GM21825 (cell line): ENCODE measurements around the gene SCIN.
"Not testable (repeated sequence)": the region's sequence is repeated elsewhere in the genome, so short reads cannot be mapped to it uniquely, and the experiment has no call there.

Experiments used
- ATAC-seq: cut with Tn5 transposase; IDR thresholded peaks from one replicate; pipeline ENCODE4 v1.9.1; 2021; ENCODE audit warnings: mild to moderate bottlenecking, moderate library complexity; ENCODE audit not compliant: unreplicated experiment

Gene SCIN

DNA sequence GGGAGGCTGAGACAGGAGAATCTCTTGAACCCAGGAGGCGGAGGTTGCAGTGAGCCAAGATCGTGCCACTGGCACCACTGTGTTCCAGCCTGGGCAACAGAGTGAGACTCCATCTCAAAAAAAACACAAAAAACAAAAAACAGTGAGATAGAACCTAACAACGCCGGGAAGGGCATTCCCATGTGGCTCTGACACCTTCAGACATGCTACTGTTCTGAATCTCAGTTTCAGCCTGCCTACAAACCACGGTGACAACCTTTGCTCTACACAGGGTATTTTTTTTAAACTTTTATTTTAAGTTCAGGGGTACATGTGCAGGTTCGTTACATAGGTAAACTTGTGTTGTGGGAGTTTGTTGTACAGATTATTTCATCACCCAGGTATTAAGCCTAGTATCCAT is 74.7 kb downstream of the SCIN start:
- ATAC-seq: not testable (repeated sequence)

DNA sequence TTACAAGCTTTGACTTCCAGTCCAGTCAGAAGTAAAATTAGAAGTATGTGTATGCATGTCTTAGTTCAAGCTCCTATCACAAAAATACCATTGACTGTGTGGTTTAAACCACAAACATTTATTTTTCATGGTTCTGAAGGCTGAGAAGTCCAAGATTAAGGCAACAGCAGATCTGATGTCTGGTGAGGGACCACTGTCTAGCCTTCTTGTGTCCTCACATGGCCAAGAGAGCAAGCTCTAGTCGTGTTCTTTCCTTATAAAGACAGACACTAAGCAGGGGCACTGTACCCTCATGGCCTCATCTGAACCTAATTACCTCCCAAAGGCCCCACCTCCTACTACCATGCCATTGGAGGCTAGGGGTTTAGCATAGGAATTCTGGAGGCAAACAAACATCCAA is 75.6 kb downstream of the SCIN start:
- ATAC-seq: no peak

DNA sequence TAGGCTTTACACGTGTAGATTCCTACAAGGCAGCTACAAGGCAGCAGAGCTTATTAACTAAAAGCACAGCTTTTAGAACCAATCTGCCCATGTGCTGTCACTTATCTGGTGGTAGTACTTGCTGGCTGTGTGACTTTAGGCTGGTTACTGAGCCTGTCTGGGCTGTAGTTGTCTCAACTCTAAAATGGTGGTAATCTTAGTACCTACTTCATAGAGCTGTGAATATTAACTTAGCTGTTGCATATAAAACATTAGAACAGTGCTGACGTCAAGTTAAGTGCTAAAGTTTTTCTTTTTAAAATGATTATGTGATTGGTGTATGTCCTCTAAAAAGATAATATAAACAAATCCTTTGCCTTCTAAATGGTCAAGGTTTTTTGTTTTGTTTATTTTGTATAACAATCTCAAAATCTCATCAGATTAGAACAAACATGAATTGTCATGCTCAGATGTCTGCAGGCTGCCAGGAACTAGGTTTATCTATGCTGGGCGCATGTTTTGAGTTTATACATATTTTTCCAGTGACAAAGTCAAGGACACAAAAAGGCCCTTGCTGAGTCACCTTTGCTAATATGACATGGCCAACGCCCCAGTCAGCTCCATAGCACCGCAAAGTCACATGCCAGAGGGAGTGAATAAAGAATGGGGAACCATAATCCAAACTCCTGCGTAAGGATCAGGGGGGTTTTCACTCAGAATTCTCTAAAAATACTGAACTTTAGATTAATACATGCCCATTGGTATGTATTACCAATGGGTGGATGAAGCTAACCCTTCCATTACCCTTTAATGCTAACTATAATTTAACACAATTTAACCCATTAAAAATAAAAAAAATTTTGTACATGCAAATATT is 77.1 kb downstream of the SCIN start:
- ATAC-seq: no peak

DNA sequence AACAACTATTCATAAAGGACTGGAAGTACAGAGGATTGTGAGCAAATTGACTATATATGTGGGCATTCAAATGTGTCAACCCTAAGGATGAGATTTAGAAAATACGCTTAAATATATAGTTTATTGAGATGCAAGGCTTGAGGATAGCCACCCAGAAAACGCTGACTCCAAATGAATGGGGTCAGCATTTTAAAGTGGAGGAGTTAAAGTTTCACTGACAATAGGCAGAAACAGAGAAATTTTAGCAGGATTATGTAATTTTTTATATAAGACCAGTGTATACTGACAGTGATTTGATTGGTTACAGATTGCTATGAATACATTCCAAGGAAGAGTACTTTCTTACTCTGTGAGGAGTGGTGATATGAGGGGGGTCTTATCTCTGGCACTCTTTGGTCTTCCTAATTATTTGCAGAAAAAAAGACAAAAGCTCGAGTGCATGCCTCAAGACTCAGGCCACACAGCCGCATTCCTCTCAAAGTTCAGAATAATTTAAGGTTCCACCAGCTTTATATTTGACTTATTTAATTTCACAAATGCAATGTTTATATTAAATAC is 78.3 kb downstream of the SCIN start:
- ATAC-seq: no peak

DNA sequence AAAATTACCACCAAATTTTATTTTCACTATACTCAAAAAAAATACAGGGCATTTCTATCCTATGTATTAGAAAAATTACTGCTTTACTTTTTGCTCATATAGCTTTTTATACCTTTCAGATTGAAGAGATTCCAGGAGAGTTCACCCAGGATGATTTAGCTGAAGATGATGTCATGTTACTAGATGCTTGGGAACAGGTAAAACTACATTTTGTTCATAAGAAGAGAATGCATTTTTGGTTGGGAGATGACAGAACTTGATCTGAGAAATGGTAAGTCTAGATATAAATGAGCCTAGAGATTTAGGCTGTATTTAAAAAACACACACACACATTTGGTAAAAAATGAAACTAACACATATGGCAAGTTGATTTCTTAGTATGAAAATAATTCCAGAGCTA is 78.8 kb downstream of the SCIN start:
- no peak for ATAC-seq

DNA sequence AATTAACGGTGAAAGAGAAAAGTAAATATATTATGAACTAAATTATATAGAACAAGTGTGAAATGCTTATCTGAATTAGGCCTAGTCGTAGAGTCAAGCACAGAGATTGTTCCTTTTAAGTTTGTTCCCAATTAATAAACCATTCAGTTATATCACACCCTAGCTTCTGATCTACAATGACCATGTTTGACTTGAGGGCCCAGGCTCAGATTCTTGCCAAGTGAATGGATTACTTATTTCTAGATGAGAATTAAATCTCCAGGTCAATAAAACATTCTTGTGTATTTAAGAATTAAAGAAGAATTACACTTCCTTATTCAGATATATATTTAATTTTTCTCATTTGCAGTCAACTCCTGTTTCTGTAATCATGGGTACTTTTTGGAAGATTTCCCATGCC is 79.6 kb downstream of the SCIN start:
- ATAC-seq: no peak

DNA sequence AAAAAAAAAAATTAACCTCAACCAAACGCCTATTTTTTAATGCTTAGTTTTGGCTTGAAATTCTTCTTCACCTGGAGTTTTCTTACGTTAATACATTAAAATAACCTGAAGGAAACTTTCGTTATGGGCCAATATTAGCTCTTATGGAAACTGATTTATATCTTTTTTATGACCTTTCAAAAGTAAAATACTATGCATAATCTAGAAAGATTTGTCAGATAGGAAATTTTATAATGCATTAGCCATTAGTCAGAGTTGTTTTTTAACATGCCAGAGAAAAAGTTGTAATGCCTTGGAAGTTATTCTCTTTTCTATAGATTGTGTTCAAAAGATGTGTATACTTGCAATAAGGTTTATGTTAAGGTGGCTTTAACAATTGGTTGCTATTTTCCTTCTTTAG is 82.6 kb downstream of the SCIN start:
- no peak for ATAC-seq

DNA sequence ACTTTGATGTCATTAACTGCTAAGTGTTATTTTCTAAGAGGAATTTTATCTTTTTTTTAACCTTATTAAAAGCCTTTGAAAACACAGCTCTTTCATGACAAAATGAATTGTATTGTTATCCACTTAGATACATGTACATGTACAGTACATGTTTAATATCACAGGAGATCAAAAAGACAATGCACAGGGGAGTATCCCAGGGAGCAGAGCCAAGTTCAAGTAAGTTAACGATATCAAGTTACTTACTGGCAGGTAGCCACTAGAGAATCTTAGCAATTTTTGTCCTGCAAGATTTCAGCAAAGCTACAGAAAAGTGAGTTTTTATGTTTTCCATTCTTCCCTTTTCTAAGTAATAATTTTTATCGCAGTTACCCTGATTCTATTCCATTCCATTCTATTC is 83.0 kb downstream of the SCIN start:
- no peak for ATAC-seq

DNA sequence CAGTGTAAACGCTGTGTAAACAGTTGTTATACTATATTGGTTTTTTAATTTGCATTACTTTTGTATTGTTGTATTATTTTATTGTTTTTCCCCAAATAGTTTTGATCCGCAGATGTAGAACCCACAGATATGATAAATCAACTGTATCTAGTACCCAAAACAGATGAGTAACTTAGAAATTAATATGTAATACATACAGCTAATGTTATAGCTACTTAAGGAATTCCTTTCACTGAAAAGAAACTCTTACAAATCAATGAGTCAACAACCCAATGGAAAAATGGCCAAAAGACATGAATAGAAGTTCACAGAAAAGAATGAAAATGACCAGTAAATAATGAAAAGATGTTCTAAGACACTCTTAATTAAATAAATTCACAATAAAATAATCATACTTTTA is 84.6 kb downstream of the SCIN start:
- no peak for ATAC-seq

DNA sequence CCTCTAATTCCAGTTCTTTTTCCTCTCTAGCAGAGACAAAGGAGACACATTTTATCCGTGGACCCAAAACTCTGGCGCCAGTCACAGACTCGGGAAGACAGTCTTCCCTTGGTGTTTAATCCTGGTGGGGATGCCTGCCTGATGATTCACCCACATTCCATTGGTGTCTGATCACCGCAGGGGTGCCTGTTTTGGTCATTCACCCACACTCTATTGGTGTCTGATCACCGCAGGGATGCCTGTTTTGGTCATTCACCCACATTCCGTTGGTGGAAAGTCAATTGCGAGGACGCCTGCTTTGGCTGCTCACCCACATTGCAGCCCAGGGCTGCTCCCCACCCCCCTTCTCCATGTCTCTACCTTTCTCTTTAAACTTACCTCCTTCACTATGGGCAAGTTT is 89.9 kb downstream of the SCIN start:
- ATAC-seq: not testable (repeated sequence)

DNA sequence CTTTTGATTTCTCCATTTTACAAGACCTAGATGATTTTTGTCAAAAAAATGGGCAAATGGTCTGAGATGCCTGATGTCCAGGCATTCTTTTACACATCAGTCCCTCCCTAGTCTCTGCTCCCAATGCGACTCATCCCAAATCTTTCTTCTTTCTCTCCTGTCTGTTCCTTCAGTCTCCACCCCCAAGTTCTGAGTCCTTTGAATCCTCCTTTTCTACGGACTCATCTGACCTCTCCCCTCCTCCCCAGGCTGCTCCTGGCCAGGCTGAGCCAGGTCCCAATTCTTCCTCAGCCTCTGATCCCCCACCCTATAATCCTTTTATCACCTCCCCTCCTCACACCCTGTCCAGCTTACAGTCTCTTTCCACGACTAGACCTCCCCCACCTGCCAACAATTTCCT is 90.5 kb downstream of the SCIN start:
- not testable (repeated sequence) for ATAC-seq

DNA sequence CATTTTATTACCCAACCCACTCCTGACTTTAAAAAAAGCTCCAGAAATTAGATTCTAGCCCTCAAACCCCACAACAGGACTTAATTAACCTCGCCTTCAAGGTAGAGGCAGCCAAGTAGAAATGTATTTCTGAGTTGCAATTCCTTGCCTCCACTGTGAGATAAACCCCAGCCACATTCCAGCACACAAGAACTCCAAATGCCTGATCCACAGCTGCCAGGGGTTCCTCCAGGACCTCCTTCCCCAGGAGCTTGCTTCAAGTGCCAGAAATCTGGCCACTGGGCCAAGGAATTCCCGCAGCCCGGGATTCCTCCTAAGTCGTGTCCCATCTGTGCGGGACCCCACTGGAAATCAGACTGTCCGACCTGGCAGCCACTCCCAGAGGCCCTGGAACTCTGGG is 91.1 kb downstream of the SCIN start:
- ATAC-seq: no peak

DNA sequence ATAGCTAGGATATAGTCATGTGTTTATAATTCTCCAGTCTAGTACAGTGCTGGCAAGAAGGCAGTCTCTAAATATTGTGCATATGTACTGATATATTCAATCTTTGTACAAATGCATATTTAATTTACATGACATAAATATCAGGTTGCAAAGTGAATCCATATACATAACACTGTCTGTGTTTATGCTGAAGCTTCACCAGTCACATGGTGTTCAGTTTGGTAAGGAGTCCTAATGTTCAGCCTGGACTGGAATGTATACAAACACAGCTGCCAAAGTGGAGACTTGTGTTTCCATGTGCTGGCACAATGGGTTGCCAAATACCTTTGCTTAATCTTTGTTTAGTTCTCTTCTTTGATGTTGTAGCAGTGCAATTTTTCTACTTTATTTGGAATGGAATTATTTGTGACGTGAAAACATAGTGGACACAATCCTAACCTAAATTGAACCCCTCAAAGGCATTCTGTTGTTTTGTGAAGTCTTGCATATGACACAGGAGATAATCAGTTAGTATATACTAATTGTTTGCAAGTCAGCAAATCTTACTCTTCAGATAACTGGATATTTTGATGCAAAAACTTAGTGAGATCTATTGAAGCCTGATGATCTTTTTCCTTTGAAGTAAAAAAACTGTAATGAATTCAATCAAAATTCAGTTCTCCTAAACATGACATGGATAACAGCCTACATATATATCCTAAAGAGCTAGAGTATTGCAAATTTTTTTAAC is 99.6 kb downstream of the SCIN start:
- no peak for ATAC-seq

DNA sequence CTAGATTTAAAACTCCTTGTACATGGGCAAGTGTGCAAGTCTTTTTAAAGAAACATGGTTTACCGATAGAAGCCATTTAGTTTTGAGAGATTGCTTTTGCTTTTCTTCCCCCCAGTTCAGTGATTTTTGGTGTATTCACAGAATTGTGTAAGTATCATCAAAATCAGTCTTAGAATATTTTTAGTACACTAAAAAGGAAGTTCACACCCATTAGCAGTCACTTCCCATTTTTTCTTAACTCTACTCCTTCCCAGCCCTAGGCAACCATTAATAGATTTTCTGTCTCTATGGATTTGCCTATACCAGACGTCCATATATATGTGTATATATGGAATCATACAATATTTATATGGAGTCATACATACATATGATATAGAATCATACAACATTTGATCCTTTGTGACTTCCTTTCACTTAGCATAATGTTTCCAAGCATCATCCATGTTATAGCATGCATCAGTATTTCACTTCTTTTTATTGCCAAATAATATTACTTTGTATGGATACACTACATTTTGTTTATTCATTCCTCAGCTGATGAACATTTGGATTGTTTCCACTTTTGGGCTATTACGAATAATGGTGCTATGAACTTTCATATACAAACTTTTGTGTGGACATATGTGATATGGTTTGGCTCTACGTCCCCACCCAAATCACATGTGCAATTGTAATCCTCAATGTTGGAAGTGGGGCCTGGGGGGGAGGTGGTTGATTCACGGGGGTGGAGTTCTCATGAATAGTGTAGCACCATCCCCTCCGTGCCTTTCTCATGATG is 100.4 kb downstream of the SCIN start:
- ATAC-seq: no peak

DNA sequence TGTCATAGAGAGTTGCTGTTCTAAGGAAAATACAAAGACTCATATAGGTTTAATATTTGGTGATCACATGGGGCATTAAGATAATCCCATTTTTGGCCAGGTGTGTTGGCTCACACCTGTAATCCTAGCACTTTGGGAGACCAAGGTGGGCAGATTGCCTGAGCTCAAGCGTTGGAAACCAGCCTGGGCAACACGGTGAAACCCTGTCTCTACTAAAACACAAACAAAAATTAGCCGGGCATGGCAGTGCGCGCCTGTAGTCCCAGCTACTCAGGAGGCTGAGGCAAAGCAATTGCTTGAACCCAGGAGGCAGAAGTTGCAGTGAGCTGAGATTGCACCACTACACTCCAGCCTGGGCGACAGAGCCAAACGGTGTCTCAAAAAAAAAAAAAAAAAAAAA is 102.9 kb downstream of the SCIN start:
- ATAC-seq: not testable (repeated sequence)

DNA sequence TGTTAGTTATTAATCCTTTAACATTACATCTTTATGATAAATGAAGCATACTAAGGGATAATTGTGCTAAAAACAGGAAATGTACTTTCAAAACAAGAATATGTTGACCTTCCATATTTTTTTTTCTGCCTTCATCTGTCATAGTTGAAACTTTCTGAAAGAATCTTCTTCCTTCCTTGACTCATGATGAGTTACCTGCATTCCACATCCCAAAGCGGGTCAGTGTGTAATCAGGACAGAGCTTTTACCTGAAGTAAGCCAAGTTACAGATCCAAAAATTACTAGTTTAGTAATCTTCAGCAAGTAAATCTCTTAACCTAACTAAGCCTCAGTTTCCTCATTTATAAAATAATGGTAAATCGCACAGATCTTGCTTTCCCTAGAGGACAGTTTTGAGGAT is 103.5 kb downstream of the SCIN start:
- ATAC-seq: no peak

DNA sequence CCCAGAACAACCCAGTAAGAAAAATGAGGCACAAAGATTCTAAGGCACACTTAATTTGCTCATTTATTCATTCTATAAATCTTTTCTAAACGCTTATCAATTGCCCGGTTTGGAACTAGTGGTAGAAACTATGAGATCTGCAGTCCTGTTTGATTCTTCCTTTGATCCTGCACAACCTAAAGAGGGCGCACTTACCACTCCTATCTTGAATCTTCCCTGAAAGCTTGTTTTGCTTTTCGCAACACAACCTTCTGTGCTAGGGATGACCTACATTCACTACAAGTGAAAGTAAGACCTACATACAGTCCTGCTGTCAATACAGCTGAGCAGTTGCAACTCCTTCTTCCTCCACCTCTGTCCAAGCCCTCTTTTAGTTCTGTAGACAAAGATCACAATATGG is 104.3 kb downstream of the SCIN start:
- ATAC-seq: no peak

DNA sequence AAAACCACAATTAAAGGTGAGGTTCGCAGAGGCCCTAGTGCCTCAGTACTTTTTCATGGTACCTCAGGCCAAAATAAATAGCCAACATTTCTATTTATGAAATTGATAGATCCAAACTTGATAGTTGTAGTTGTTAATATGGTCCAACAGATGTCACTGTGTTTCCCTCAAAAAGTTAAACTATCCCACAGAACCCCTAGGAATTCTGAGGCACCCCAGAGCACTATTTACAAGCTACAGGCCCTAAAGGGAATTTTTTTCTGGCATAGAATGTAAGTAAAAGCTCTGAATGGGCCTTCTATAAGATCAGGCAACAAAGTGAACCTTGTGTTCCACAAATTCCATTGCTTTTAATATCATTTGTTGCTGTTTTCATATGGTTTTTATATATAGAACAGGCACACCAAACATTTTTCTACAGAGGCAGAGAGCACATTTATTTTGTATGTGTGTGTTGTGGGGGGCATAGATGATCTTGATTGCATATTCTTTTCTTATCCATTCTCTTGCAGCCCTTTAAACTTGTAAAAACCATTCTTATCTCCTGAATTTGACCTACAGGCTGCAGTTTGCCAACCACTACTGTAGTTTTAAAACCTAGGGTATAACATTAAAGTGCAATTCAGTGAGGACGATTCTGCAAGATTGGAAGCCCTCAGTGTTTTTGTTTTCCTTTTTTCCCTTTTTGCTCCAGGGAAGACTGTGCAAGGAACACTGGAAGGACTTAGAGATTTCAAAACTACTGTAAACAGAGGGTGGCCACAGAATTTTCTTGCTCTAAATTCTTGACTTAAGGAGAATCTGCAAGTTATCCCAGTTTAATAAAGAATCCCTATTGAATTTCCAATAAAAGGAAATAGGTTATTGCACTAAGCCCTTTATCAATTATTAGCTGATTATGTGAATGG is 113.4 kb downstream of the SCIN start:
- no peak for ATAC-seq

DNA sequence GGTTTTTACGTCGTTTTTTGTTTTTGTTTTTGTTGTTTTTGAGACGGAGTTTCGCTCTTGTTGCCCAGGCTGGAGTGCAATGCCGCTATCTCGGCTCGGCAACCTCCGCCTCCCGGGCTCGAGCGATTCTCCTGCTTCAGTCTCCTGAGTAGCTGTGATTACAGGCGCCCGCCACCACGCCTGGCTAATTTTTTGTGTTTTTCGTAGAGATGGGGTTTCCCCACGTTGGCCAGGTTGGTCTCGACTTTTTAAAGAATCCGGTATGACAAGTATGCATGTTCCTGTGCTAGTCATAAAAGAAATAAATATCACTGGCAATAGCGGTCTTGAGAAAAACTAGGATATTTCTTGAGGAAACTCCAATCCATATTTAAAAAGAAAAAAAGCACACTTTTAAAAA is 114.2 kb downstream of the SCIN start:
- ATAC-seq: no peak

DNA sequence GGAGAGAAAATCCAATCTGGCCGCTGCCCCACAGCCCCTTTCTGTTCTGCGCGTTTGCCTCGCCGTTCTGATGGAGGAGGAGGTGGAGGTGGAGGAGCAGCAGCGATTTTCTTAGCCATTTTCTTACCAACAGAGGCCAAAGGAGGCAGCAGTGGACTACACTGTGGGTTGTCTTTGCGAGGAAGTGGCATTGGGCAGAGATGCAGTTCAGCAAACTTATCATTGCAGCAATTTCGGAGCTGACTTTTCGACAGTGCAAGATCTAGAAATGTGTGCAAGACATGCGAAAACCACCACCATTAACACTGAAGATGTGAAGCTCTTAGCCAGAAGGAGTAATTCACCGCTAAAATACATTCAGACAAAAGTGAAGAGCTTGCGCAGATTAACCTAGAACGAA is 115.0 kb downstream of the SCIN start:
- ATAC-seq: no peak
